K562 (cell line): ENCODE data around the gene PHF3.

Experiments
- CEBPB ChIP-seq: fragments of 450-650 bp; IDR thresholded peaks from 2 replicates; pipeline ENCODE4 v1.6.1; 2016; ENCODE audit warnings: missing genetic modification characterization, missing compliant biosample characterization
- FOSL1 ChIP-seq: fragments of 200-800 bp; sonication (Bioruptor generic); conservative IDR thresholded peaks from 2 replicates; pipeline ENCODE4 v1.6.1; 2016; ENCODE audit warnings: missing genetic modification characterization, missing compliant biosample characterization
- ID3 ChIP-seq, 2 experiments: fragments of 250-450 bp in 1 of 2; fragments of 450-650 bp in 1 of 2; sonication (Bioruptor Pico) in 1 of 2; IDR thresholded peaks; 2 replicates each; pipeline versions ENCODE4 v1.6.1 to v1.8.0; 2016 to 2021; ENCODE audit warnings: mild to moderate bottlenecking in 2 of 2, moderate library complexity in 2 of 2, missing compliant biosample characterization in 1 of 2, missing genetic modification characterization in 1 of 2
- POLR2AphosphoS5 ChIP-seq: IDR thresholded peaks from 2 replicates; pipeline ENCODE4 v1.6.1; 2011; ENCODE audit warnings: mild to moderate bottlenecking, low read depth, low read length, moderate library complexity; ENCODE audit not compliant: control insufficient read depth, insufficient read depth
- ZHX1 ChIP-seq: fragments of 150-350 bp; conservative IDR thresholded peaks from 2 replicates; pipeline ENCODE4 v1.6.1; 2014; ENCODE audit warnings: low read length
- ZNF41 ChIP-seq: fragments of 250-450 bp; sonication (Bioruptor Pico); conservative IDR thresholded peaks from 2 replicates; pipeline ENCODE4 v1.4.0; 2020; ENCODE audit warnings: mild to moderate bottlenecking

DNA sequence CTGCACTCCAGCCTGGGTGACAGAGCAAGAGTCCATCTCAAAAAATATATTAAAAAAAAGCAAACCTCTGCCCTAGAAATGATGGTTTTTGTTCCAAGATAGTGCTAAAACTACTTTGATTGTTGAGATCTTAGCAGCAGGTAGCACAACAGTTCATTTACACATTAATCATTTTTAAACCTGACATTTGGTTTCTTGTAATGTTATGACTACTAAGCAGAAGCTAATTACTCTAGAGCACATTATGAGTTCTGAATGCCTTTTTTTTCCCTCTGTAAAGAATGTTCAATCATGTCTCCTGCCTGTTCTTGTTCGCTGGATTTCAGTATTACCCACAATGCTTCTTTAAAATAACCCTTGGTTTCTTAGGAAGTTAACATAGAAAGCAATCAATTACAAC is 24.7 kb upstream of the PHF3 start:
- no peak for TF ChIP-seq ZHX1
- no peak for TF ChIP-seq ID3 (CRISPR knock-in tag; IDR thresholded peaks at IDR 0.05)
- TF ChIP-seq ID3 (tag; IDR thresholded peaks at IDR 0.05) = no peak
- no peak for TF ChIP-seq CEBPB (tag)
- no peak for TF ChIP-seq FOSL1 (tag)
- TF ChIP-seq POLR2AphosphoS5 = no peak
- TF ChIP-seq ZNF41 = no peak
